Astrocyte (in vitro differentiated cells and primary cell): ENCODE data around the gene SLIT3.

ENCODE experiments used
- CTCF ChIP-seq: IDR thresholded peaks from 2 replicates; pipeline ENCODE4 v1.5.1; 2011; ENCODE audit warnings: low read depth, mild to moderate bottlenecking, inconsistent platforms, low read length, moderate library complexity; ENCODE audit not compliant: insufficient read depth
- EZH2 ChIP-seq: IDR thresholded peaks from 2 replicates; pipeline ENCODE4 v1.6.1; 2012; ENCODE audit warnings: mild to moderate bottlenecking, low read length, inconsistent platforms; ENCODE audit not compliant: insufficient read depth

- TF ChIP-seq CTCF (no peak), EZH2 (no peak)
Observed at GRCh38 chr5:168796593-168797580, 504.1 kb downstream of the SLIT3 start.
